ENCODE data around the gene ELP5.

ELP5 gene

GRCh38 chr17:7262192-7262934, 10.3 kb downstream of the ELP5 start, which contains the start of gene CLDN7:
Gene CLDN7 (minus strand): TSS chr17:7262478. CDS start chr17:7262043, 435 bp downstream.
- H3K4me1 Mint-ChIP-seq (ENCODE audit: low read depth) = peaks cover 20% of the 10 kb centered on the region
- H3K27me3 Mint-ChIP-seq (ENCODE audit: low read depth) = peaks cover 31% of the 10 kb centered on the region
- peak within 1 kb of the TSS; percentile 55 for H3K4me3 Mint-ChIP-seq
- no peaks in the 10 kb centered on the region for H3K9me3 Mint-ChIP-seq
- peaks cover 12% of the 10 kb centered on the region for H3K36me3 Mint-ChIP-seq (ENCODE audit: low read depth)
- H3K27ac Mint-ChIP-seq = no peak within 1 kb of the TSS
- DNase-seq (ENCODE audit: low spot score) = no peak

DNA sequence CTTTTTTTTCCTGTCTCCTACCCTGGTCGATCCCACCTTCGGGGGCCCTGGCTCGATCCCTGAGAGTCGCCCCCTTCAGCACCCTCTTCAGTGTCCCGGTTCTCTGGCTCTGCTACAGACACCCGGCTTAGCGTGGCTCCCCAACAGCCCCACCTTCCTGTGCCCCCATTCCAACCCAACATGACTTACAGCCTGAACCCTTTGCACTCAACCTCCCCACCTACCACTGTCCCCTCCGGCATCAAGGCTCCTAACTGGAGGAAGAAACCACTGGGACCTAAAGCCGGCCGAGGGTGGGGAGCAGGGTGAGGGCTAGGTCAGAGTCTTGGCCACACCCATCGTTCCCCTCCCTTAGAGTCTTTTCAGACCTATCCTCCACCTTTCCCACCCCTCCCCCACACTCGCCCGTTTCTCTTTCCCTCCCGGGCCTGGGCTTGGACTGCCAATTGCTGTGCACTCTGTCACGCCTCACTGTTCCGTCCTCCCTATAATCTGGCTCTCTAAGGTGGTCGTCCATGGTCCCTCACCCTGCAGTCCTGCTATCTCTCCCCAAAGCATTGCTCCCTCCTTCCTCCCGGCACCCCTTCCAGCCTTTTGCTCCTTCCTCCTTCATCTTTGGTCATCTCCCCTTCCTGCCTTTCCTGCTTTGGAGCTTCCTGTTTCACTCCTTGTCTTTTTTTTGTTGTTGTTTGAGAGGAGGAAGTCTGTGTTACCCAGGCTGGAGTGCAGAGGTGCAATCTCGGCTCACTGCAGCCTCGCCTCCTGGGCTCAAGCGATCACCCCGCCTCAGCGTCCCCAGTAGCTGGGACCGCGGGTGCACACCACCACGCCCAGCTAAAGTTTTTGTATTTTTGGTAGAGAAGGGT, 11.2 kb downstream of the ELP5 start:
- Mint-ChIP-seq H3K36me3 (ENCODE audit: low read depth) (peaks cover 12% of the 10 kb centered on the region), H3K9me3 (no peaks in the 10 kb centered on the region), H3K4me1 (ENCODE audit: low read depth) (peaks cover 20% of the 10 kb centered on the region), H3K4me3 (peak overlapping the region; percentile 55), H3K27me3 (ENCODE audit: low read depth) (peaks cover 31% of the 10 kb centered on the region), H3K27ac (no peak overlapping the region)
- no peak for DNase-seq (ENCODE audit: low spot score)

DNA sequence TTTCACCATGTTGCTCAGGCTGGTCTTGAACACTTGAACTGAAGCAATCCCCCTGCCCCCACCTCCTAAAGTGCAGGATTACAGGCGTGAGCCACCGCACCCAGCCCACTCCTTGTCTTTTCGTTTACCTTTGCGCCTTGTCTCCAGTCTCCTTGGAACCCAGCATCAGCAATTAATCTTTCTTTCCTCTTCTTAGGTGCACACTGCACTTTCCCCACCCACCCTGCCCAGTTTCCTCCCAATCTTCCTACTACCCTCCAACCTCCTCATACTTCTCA, 11.7 kb downstream of the ELP5 start:
- Mint-ChIP-seq H3K9me3 (no peaks in the 10 kb centered on the region), H3K27me3 (ENCODE audit: low read depth) (peaks cover 33% of the 10 kb centered on the region), H3K4me3 (peak overlapping the region; percentile 55), H3K36me3 (ENCODE audit: low read depth) (peaks cover 8% of the 10 kb centered on the region), H3K27ac (no peak overlapping the region), H3K4me1 (ENCODE audit: low read depth) (peaks cover 20% of the 10 kb centered on the region)
- DNase-seq (ENCODE audit: low spot score) = no peak

GRCh38 chr17:7266784-7267183, 14.8 kb downstream of the ELP5 start:
- no peak overlapping the region for H3K4me3 Mint-ChIP-seq
- DNase-seq (ENCODE audit: low spot score) = no peak

GRCh38 chr17:7279448-7279847, 27.4 kb downstream of the ELP5 start:
- H3K27me3 Mint-ChIP-seq (ENCODE audit: low read depth) = peaks cover 40% of the 10 kb centered on the region
- peaks cover 12% of the 10 kb centered on the region for H3K4me1 Mint-ChIP-seq (ENCODE audit: low read depth)
- no peak overlapping the region for H3K27ac Mint-ChIP-seq
- H3K36me3 Mint-ChIP-seq (ENCODE audit: low read depth) = no peaks in the 10 kb centered on the region
- no peaks in the 10 kb centered on the region for H3K9me3 Mint-ChIP-seq
- no peak overlapping the region for H3K4me3 Mint-ChIP-seq
- no peak for DNase-seq (ENCODE audit: low spot score)

More at GRCh38 chr17:7266784-7267183, 14.8 kb downstream of the ELP5 start:
- H3K27ac Mint-ChIP-seq = no peak overlapping the region
- peaks cover 40% of the 10 kb centered on the region for H3K27me3 Mint-ChIP-seq (ENCODE audit: low read depth)
- H3K9me3 Mint-ChIP-seq = no peaks in the 10 kb centered on the region
- H3K36me3 Mint-ChIP-seq (ENCODE audit: low read depth) = no peaks in the 10 kb centered on the region
- H3K4me1 Mint-ChIP-seq (ENCODE audit: low read depth) = peaks cover 19% of the 10 kb centered on the region

GRCh38 chr17:7280519-7281073, 28.6 kb downstream of the ELP5 start:
- Mint-ChIP-seq H3K4me1 (ENCODE audit: low read depth) (peaks cover 12% of the 10 kb centered on the region), H3K9me3 (no peaks in the 10 kb centered on the region), H3K27me3 (ENCODE audit: low read depth) (peaks cover 40% of the 10 kb centered on the region)

GRCh38 chr17:7281074-7281952, 29.3 kb downstream of the ELP5 start, which contains the start of gene SLC2A4:
Gene SLC2A4 (plus strand): TSS chr17:7281718. CDS start chr17:7281935, 217 bp downstream.
- Mint-ChIP-seq H3K9me3 (no peaks in the 10 kb centered on the region), H3K4me1 (ENCODE audit: low read depth) (peaks cover 12% of the 10 kb centered on the region), H3K36me3 (ENCODE audit: low read depth) (no peaks in the 10 kb centered on the region), H3K27me3 (ENCODE audit: low read depth) (peaks cover 41% of the 10 kb centered on the region), H3K4me3 (peak within 1 kb of the TSS; percentile 76), H3K27ac (no peak within 1 kb of the TSS)
- peak; percentile 86 for DNase-seq (ENCODE audit: low spot score)

More at GRCh38 chr17:7280519-7281073, 28.6 kb downstream of the ELP5 start:
- Mint-ChIP-seq H3K27ac (no peak overlapping the region), H3K36me3 (ENCODE audit: low read depth) (no peaks in the 10 kb centered on the region), H3K4me3 (peak overlapping the region; percentile 76)
- DNase-seq (ENCODE audit: low spot score) = peak; percentile 70

GRCh38 chr17:7281953-7282751, 30.1 kb downstream of the ELP5 start:
- Mint-ChIP-seq H3K4me3 (peak overlapping the region; percentile 76), H3K27me3 (ENCODE audit: low read depth) (peaks cover 46% of the 10 kb centered on the region), H3K36me3 (ENCODE audit: low read depth) (no peaks in the 10 kb centered on the region), H3K27ac (no peak overlapping the region), H3K4me1 (ENCODE audit: low read depth) (peaks cover 12% of the 10 kb centered on the region), H3K9me3 (no peaks in the 10 kb centered on the region)
- no peak for DNase-seq (ENCODE audit: low spot score)

DNA sequence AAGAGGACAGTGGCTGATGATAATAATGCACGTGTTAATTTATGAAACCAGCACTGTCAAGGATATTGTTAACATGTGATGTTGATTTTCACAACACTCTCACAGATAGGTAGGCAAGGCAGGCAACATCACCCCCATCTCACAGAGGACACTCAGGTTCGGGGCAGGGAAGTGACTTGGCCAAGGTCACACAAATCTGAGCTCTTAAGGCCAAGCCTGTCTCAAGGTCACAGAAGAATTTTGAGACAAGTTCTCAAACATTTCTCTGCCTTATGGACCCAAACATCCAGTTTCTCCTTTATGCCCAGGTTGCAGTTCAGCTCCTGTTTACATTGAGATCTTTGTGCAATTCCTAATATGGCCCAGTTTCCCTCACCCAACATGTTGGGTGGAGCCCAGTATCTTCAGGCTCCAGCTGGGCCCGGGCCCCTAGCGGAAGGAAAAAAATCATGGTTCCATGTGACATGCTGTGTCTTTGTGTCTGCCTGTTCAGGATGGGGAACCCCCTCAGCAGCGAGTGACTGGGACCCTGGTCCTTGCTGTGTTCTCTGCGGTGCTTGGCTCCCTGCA, 30.8 kb downstream of the ELP5 start:
- Mint-ChIP-seq H3K4me1 (ENCODE audit: low read depth) (peaks cover 12% of the 10 kb centered on the region), H3K4me3 (peak overlapping the region; percentile 33), H3K36me3 (ENCODE audit: low read depth) (no peaks in the 10 kb centered on the region), H3K27ac (no peak overlapping the region), H3K9me3 (no peaks in the 10 kb centered on the region), H3K27me3 (ENCODE audit: low read depth) (peaks cover 44% of the 10 kb centered on the region)
- no peak for DNase-seq (ENCODE audit: low spot score)

DNA sequence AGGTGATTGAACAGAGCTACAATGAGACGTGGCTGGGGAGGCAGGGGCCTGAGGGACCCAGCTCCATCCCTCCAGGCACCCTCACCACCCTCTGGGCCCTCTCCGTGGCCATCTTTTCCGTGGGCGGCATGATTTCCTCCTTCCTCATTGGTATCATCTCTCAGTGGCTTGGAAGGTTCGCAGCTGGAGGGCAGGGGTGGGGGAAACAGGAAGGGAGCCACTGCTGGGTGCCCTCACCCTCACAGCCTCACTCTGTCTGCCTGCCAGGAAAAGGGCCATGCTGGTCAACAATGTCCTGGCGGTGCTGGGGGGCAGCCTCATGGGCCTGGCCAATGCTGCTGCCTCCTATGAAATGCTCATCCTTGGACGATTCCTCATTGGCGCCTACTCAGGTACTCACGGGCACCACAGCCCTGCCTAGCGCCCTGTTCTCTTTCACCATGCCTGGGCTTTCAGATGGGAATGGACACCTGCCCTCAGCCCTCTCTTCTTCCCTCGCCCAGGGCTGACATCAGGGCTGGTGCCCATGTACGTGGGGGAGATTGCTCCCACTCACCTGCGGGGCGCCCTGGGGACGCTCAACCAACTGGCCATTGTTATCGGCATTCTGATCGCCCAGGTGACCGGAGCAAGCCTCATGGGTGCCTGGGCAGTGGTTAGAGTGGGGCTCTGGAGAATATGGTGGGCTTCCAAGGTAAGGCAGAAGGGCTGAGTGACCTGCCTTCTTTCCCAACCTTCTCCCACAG, 31.6 kb downstream of the ELP5 start:
- Mint-ChIP-seq H3K27ac (no peak overlapping the region), H3K36me3 (ENCODE audit: low read depth) (no peaks in the 10 kb centered on the region), H3K4me1 (ENCODE audit: low read depth) (peaks cover 12% of the 10 kb centered on the region), H3K27me3 (ENCODE audit: low read depth) (peaks cover 47% of the 10 kb centered on the region), H3K9me3 (no peaks in the 10 kb centered on the region), H3K4me3 (no peak overlapping the region)
- DNase-seq (ENCODE audit: low spot score) = no peak

DNA sequence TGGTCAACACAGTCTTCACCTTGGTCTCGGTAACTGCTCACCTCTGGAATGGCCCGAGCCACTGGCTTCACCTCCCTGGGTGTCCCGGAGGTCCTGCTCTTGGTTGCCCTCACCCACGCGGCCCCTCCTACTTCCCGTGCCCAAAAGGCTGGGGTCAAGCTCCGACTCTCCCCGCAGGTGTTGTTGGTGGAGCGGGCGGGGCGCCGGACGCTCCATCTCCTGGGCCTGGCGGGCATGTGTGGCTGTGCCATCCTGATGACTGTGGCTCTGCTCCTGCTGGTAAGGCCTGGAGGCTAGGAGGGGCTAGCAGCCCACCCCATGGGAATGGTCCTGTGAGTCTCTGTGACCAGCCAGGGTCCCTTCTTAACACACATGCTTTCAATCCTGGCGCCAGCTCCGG, 32.9 kb downstream of the ELP5 start:
- H3K27me3 Mint-ChIP-seq (ENCODE audit: low read depth) = peaks cover 41% of the 10 kb centered on the region

DNA sequence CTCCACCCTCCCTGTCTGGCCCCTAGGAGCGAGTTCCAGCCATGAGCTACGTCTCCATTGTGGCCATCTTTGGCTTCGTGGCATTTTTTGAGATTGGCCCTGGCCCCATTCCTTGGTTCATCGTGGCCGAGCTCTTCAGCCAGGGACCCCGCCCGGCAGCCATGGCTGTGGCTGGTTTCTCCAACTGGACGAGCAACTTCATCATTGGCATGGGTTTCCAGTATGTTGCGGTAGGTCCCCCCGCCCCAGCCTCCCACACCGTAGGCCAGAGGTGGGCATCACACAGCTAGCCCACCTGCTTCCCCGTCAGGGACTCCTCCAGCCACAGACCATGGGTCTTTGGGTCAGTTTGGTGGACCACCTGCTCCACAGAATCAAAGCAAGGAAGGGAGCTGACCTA, 33.7 kb downstream of the ELP5 start:
- Mint-ChIP-seq H3K4me1 (ENCODE audit: low read depth) (peaks cover 6% of the 10 kb centered on the region), H3K9me3 (no peaks in the 10 kb centered on the region), H3K27ac (no peak overlapping the region), H3K4me3 (no peak overlapping the region), H3K36me3 (ENCODE audit: low read depth) (no peaks in the 10 kb centered on the region), H3K27me3 (ENCODE audit: low read depth) (peaks cover 34% of the 10 kb centered on the region)
- DNase-seq (ENCODE audit: low spot score) = no peak

More for the DNA sequence above, 32.9 kb downstream of the ELP5 start:
- peaks cover 12% of the 10 kb centered on the region for H3K4me1 Mint-ChIP-seq (ENCODE audit: low read depth)
- H3K4me3 Mint-ChIP-seq = no peak overlapping the region
- DNase-seq (ENCODE audit: low spot score) = no peak
- H3K27ac Mint-ChIP-seq = no peak overlapping the region
- no peaks in the 10 kb centered on the region for H3K36me3 Mint-ChIP-seq (ENCODE audit: low read depth)
- H3K9me3 Mint-ChIP-seq = no peaks in the 10 kb centered on the region

Data from T-helper 2 cell treated with Interferon-gamma antibody and Interleukin-4, amounts not matched to agents 5 μg/mL and 100 μg/mL, for 36 hours (primary cell).